SK-N-SH (cell line): ENCODE results near the gene SLC25A41. TPM values are rescaled to one million over a fixed set of nuclear protein-coding genes. Genes with fewer than 3 reads are reported as not detected.

Source experiments
- CTCF ChIA-PET: fragments of 300-600, 350-600 bp; formaldehyde crosslinking; extraction: SDS; loops from one replicate; lab custom pipeline; 2021; lab: Yijun Ruan, JAX
- POLR2A ChIA-PET: fragments of 350-600 bp; sonication (Branson Sonifier 250); formaldehyde crosslinking; extraction: SDS; loops from one replicate; lab custom pipeline; 2020; ENCODE audit warnings: antibody characterized with exemption, inconsistent platforms; lab: Yijun Ruan, JAX
- DNase-seq: peaks from one replicate; pipeline ENCODE4 v3.0.0; 2012
- H2AFZ ChIP-seq: fragments of 200-600 bp; sonication (generic); 2 replicates; pipeline ENCODE4 v1.8.1; 2016; ENCODE audit warnings: antibody characterized with exemption, mild to moderate bottlenecking, low read depth
- H3F3A ChIP-seq: fragments of 200-600 bp; sonication (generic); replicated peaks from 2 replicates; pipeline ENCODE3; 2016; ENCODE audit warnings: antibody characterized with exemption, mild to moderate bottlenecking; ENCODE audit not compliant: insufficient read depth
- H3K27ac ChIP-seq, 2 experiments: fragments of 200-500 bp in 1 of 2; fragments of 200-600 bp in 1 of 2; sonication (Bioruptor generic) in 1 of 2; sonication (generic), shearing (Covaris generic) in 1 of 2; 2 replicates each; pipeline versions ENCODE4 v1.5.1 to v1.6.1; 2014 to 2016; ENCODE audit warnings: low read depth in 2 of 2, inconsistent platforms in 1 of 2, low read length in 1 of 2, mild to moderate bottlenecking in 1 of 2, mixed read lengths in 1 of 2
- H3K27me3 ChIP-seq: fragments of 200-600 bp; sonication (generic), shearing (Covaris generic); 2 replicates; pipeline ENCODE4 v1.6.1; 2016; ENCODE audit warnings: mixed run types; ENCODE audit not compliant: insufficient read depth
- H3K36me3 ChIP-seq, 2 experiments: fragments of 200-500 bp in 1 of 2; fragments of 200-600 bp in 1 of 2; sonication (Bioruptor generic) in 1 of 2; sonication (generic) in 1 of 2; replicated peaks in 1 of 2; 2 replicates each; pipeline versions ENCODE3 to v1.5.1; 2014 to 2016; ENCODE audit warnings: low read length in 1 of 2, mild to moderate bottlenecking in 1 of 2; ENCODE audit not compliant: insufficient read depth in 2 of 2, control insufficient read depth in 1 of 2
- H3K4me1 ChIP-seq, 2 experiments: fragments of 200-500 bp in 1 of 2; fragments of 200-600 bp in 1 of 2; sonication (Bioruptor generic) in 1 of 2; sonication (generic), shearing (Covaris generic) in 1 of 2; 2 replicates each; pipeline versions ENCODE4 v1.5.1 to v1.6.1; 2014 to 2016; ENCODE audit warnings: low read depth in 1 of 2, low read length in 1 of 2, mixed run types in 1 of 2; ENCODE audit not compliant: insufficient read depth in 2 of 2, control insufficient read depth in 1 of 2
- H3K4me2 ChIP-seq: fragments of 200-600 bp; sonication (generic), shearing (Covaris generic); 2 replicates; pipeline ENCODE4 v1.6.1; 2017; ENCODE audit warnings: mixed run types
- H3K4me3 ChIP-seq, 2 experiments: fragments of 200-500 bp in 1 of 2; fragments of 200-600 bp in 1 of 2; sonication (Bioruptor generic) in 1 of 2; sonication (generic), shearing (Covaris generic) in 1 of 2; 2 replicates each; pipeline versions ENCODE4 v1.5.1 to v1.8.1; 2014 to 2016; ENCODE audit warnings: low read depth in 2 of 2, inconsistent platforms in 1 of 2, low read length in 1 of 2, mild to moderate bottlenecking in 1 of 2, mixed read lengths in 1 of 2, moderate library complexity in 1 of 2
- H3K79me2 ChIP-seq: fragments of 200-600 bp; sonication (generic); 2 replicates; pipeline ENCODE4 v1.8.1; 2017; ENCODE audit warnings: mild to moderate bottlenecking; ENCODE audit not compliant: insufficient read depth
- H3K9ac ChIP-seq: fragments of 200-600 bp; sonication (generic); 2 replicates; pipeline ENCODE4 v1.6.1; 2017; ENCODE audit warnings: mixed run types
- H3K9me2 ChIP-seq: fragments of 200-600 bp; sonication (generic); 2 replicates; pipeline ENCODE4 v1.6.1; 2017; ENCODE audit warnings: mixed run types
- H3K9me3 ChIP-seq: fragments of 200-600 bp; sonication (generic); 2 replicates; pipeline ENCODE4 v1.6.1; 2017; ENCODE audit warnings: mixed run types, mild to moderate bottlenecking, moderate library complexity
- H4K20me1 ChIP-seq: fragments of 200-600 bp; sonication (generic); 2 replicates; pipeline ENCODE4 v1.6.1; 2017; ENCODE audit warnings: mild to moderate bottlenecking, mixed run types; ENCODE audit not compliant: insufficient read depth
- ELF1 ChIP-seq: IDR thresholded peaks from 2 replicates; pipeline ENCODE4 v1.4.0; 2012
- FOXJ3 ChIP-seq: sonication (generic); formaldehyde crosslinking; IDR thresholded peaks from 2 replicates; pipeline ENCODE4 v1.5.1; 2020; ENCODE audit warnings: mild to moderate bottlenecking, missing genetic modification reagents
- MEF2A ChIP-seq: IDR thresholded peaks from 2 replicates; pipeline ENCODE4 v1.4.0; 2012; ENCODE audit warnings: low read depth, borderline replicate concordance
- NFIC ChIP-seq: IDR thresholded peaks from 2 replicates; pipeline ENCODE4 v1.4.0; 2012; ENCODE audit warnings: borderline replicate concordance
- POLR2AphosphoS5 ChIP-seq: IDR thresholded peaks from 2 replicates; pipeline ENCODE4 v1.6.1; 2012; ENCODE audit warnings: low read depth, low read length
- RAD21 ChIP-seq: IDR thresholded peaks from 2 replicates; pipeline ENCODE4 v1.6.1; 2012; ENCODE audit warnings: mild to moderate bottlenecking, low read length
- RFX5 ChIP-seq: IDR thresholded peaks from 2 replicates; pipeline ENCODE4 v1.6.1; 2012; ENCODE audit warnings: mild to moderate bottlenecking, improper control_type of control experiment, low read length
- RXRA ChIP-seq: IDR thresholded peaks from 2 replicates; pipeline ENCODE4 v1.4.0; 2012; ENCODE audit warnings: low read depth, mild to moderate bottlenecking, borderline replicate concordance
- SIN3A ChIP-seq: IDR thresholded peaks from 2 replicates; pipeline ENCODE4 v1.6.1; 2012; ENCODE audit warnings: low read depth, mild to moderate bottlenecking, low read length, moderate library complexity, borderline replicate concordance
- TEAD4 ChIP-seq: IDR thresholded peaks from 2 replicates; pipeline ENCODE4 v1.4.0; 2012; ENCODE audit warnings: mild to moderate bottlenecking, borderline replicate concordance; ENCODE audit not compliant: insufficient read depth
- USF2 ChIP-seq: fragments of 150-350 bp; IDR thresholded peaks from 2 replicates; pipeline ENCODE4 v1.6.1; 2017; ENCODE audit warnings: antibody characterized with exemption, low read length, low read depth, borderline replicate concordance
- WGBS: methylation state at CpG from one replicate; pipeline ENCODE4 v1.1.6; 2017; ENCODE audit warnings: low lambda C conversion rate; 5-methylcytosine and 5-hydroxymethylcytosine counted together
- polyA plus RNA-seq, 3 experiments: library from polyadenylated mRNA; depleted of rRNA; stranded (reverse); fragments of >200 nt; gene quantifications; 2 replicates each; pipeline ENCODE4 v1.2.3, GENCODE V29; 2012
- TF ChIP-seq, protein P1 (sequence below): fragments of 200-600 bp; sonication (generic); IDR thresholded peaks from 2 replicates; pipeline ENCODE4 v1.6.1; 2017; ENCODE audit warnings: antibody characterized with exemption, mild to moderate bottlenecking, moderate library complexity

Gene SLC25A41
- polyA plus RNA-seq, 1 of the 3 experiments (the other 2 are of a cell fraction): 0.12 TPM

DNA sequence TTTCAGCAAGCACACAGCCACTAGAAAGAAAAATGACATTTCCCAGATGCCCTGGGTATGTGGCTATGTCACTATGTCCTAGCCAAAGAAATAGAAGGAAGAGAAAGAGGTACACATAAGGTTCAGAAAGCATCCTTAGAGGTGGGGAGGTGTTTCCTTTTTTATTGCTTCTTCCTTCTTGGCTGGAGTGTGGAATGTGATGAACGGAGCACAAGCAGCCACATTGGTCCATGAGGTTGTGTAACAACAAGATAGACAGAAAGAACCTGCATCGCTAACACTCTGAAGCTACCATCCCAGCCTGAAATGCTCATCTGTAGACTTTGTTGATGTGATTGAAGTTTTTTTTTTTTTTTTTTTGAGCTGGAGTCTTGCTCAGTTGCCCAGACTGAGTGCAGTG is 19.3 kb upstream of the SLC25A41 start:
- ChIA-PET POLR2A (no interaction called here), CTCF (interaction anchor here (1.1 kb wide), 1 partner anchor 64 kb away, joined by 3 read pairs; no protein-coding TSS in a partner anchor)
- 92% methylated on average over 2 of the region's 2 CpGs for WGBS
- Histone ChIP-seq H3K9me3 (no peaks in the 10 kb centered on the region), H2AFZ (no peak overlapping the region), H3K27ac (no peak overlapping the region), H3K4me3 (no peak overlapping the region), H4K20me1 (no peaks in the 10 kb centered on the region), H3K79me2 (no peaks in the 10 kb centered on the region), H3K4me2 (no peak overlapping the region), H3K4me1 (no peaks in the 10 kb centered on the region; a peak in 1 of 4 replicates), H3K9ac (no peak overlapping the region), H3F3A (no peaks in the 10 kb centered on the region), H3K9me2 (no peaks in the 10 kb centered on the region), H3K36me3 (peaks cover 0 to 9% of the 10 kb centered on the region in 2 experiments), H3K27me3 (no peaks in the 10 kb centered on the region)
- TF ChIP-seq NFIC: no peak
- no peak for TF ChIP-seq MEF2A
- no peak for TF ChIP-seq RAD21
- no peak for TF ChIP-seq FOXJ3 (CRISPR knock-in tag)
- no peak for TF ChIP-seq USF2
- no peak for TF ChIP-seq SIN3A
- TF ChIP-seq ELF1: no peak
- TF ChIP-seq POLR2AphosphoS5: no peak
- no peak for TF ChIP-seq RXRA
- no peak for TF ChIP-seq TEAD4
- TF ChIP-seq RFX5: no peak
- TF ChIP-seq, protein P1, sequence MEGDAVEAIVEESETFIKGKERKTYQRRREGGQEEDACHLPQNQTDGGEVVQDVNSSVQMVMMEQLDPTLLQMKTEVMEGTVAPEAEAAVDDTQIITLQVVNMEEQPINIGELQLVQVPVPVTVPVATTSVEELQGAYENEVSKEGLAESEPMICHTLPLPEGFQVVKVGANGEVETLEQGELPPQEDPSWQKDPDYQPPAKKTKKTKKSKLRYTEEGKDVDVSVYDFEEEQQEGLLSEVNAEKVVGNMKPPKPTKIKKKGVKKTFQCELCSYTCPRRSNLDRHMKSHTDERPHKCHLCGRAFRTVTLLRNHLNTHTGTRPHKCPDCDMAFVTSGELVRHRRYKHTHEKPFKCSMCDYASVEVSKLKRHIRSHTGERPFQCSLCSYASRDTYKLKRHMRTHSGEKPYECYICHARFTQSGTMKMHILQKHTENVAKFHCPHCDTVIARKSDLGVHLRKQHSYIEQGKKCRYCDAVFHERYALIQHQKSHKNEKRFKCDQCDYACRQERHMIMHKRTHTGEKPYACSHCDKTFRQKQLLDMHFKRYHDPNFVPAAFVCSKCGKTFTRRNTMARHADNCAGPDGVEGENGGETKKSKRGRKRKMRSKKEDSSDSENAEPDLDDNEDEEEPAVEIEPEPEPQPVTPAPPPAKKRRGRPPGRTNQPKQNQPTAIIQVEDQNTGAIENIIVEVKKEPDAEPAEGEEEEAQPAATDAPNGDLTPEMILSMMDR: no peak
- no peak for DNase-seq

GRCh38 chr19:6452223-6452614 is 18.7 kb upstream of the SLC25A41 start:
- H3K27ac ChIP-seq: no peak overlapping the region
- no peaks in the 10 kb centered on the region for H3K9me2 ChIP-seq
- no peaks in the 10 kb centered on the region for H3F3A ChIP-seq
- no peak overlapping the region for H3K4me2 ChIP-seq
- no peak for DNase-seq
- H2AFZ ChIP-seq: no peak overlapping the region
- no peak for TF ChIP-seq ELF1
- no peak overlapping the region for H3K4me3 ChIP-seq
- ChIA-PET CTCF (no interaction called here), POLR2A (no interaction called here)
- 95% methylated on average over 16 of the region's 19 CpGs for WGBS
- H3K9ac ChIP-seq: no peak overlapping the region
- no peaks in the 10 kb centered on the region for H3K27me3 ChIP-seq
- H3K79me2 ChIP-seq: no peaks in the 10 kb centered on the region
- H4K20me1 ChIP-seq: no peaks in the 10 kb centered on the region
- H3K4me1 ChIP-seq: no peaks in the 10 kb centered on the region
- no peaks in the 10 kb centered on the region for H3K9me3 ChIP-seq
- peaks cover 0 to 9% of the 10 kb centered on the region in 2 experiments for H3K36me3 ChIP-seq
